Measurements from ENCODE around the gene VPS50. TPM values are rescaled to one million over a fixed set of nuclear protein-coding genes. Genes with fewer than 3 reads are reported as not detected.

The VPS50 gene
- total RNA-seq, result 33.5 and 45.9 TPM in 2 replicates

GRCh38 chr7:93231799-93232672 is at the start of gene VPS50:
TSS of gene VPS50 (plus strand) at chr7:93232366. CDS start at chr7:93232468, 102 bp downstream.

GRCh38 chr7:93226310-93226709 is 5.9 kb upstream of the VPS50 start, which contains the start of gene HEPACAM2:
TSS of gene HEPACAM2 (minus strand) at chr7:93226469.

Other genes starting within 250 kb of the VPS50 start
- gene SAMD9, start 114.4 kb upstream of the VPS50 start, total RNA-seq, result 7.2 and 19.6 TPM in 2 replicates
- 0.34 and 5.3 TPM in 2 replicates for gene SAMD9L, start 84.0 kb upstream of the VPS50 start, total RNA-seq
- gene HEPACAM2, start 5.9 kb upstream of the VPS50 start, total RNA-seq, result under 0.01 TPM in 1 of 2 replicates, not detected in the other

All from nasal cavity respiratory epithelium epithelial cell of viscerocranial mucosa (primary cell).